Measurements from ENCODE around the gene DEFB112. TPM values are rescaled to one million over a fixed set of nuclear protein-coding genes. Genes with fewer than 3 reads are reported as not detected.

DEFB112 gene
- not detected in 2 replicates for total RNA-seq

GRCh38 chr6:50049829-50050228 lies at the start of gene DEFB112:
TSS of gene DEFB112 (minus strand) at chr6:50049929. CDS start at chr6:50049869, 60 bp downstream.

GRCh38 chr6:50021894-50022293 lies 27.8 kb downstream of the DEFB112 start, which contains the start of gene DEFB110:
TSS of gene DEFB110 (minus strand) at chr6:50021994. CDS start at chr6:50021935, 59 bp downstream.

Other genes with a start within 250 kb of the DEFB112 start
- gene CRISP1, start 183.4 kb downstream of the DEFB112 start, total RNA-seq: not detected in 2 replicates
- gene DEFB114, start 85.8 kb downstream of the DEFB112 start, total RNA-seq: not detected in 2 replicates
- not detected in 2 replicates for gene DEFB113, start 80.3 kb downstream of the DEFB112 start, total RNA-seq
- not detected in 2 replicates for gene DEFB110, start 27.9 kb downstream of the DEFB112 start, total RNA-seq